ENCODE measurements around the gene VGF.
"Not testable (repeated sequence)": the region's sequence is repeated elsewhere in the genome, so short reads cannot be mapped to it uniquely, and the experiment has no call there.

The VGF gene

DNA sequence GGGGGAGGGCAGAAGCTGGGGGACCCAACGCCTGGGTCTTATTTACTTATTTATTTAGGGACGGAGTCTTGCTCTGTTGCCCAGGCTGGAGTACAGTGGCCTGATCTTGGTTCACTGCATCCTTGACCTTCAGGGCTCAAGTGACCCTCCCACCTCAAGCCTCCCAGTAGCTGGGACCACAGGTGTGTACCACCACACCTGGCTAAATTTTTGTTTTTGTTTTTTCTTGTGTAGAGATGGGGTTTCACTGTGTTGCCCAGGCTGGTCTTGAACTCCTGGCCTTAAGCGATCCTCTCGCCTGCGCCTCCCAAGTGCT is 37.2 kb upstream of the VGF start:
- Histone ChIP-seq H3K27me3 (ENCODE audit: control insufficient read depth, insufficient read depth, low read length, poor library complexity, severe bottlenecking) (peaks cover 36% of the 10 kb centered on the region), H3K4me3 (ENCODE audit: insufficient read depth, low read depth, low read length) (no peak overlapping the region)
- WGBS, 2 experiments: 82 to 90% methylated on average over 5 of the region's 5 CpGs

GRCh38 chr7:101201695-101202602 is 36.6 kb upstream of the VGF start:
- Histone ChIP-seq H3K27ac (ENCODE audit: insufficient read depth, low read depth, low read length, poor library complexity, severe bottlenecking) (no peak overlapping the region), H3K9me3 (ENCODE audit: control insufficient read depth, low read length) (no peaks in the 10 kb centered on the region), H3K36me3 (ENCODE audit: control insufficient read depth, insufficient read depth, low read length) (no peaks in the 10 kb centered on the region), H3K4me3 (ENCODE audit: insufficient read depth, low read depth, low read length) (no peak overlapping the region), H3K27me3 (ENCODE audit: control insufficient read depth, insufficient read depth, low read length, poor library complexity, severe bottlenecking) (peaks cover 36% of the 10 kb centered on the region), H3K4me1 (ENCODE audit: control insufficient read depth, insufficient read depth, low read length) (no peaks in the 10 kb centered on the region)
- 70 to 71% methylated on average over 75 of the region's 75 CpGs for WGBS, 2 experiments

More for the DNA sequence above, 37.2 kb upstream of the VGF start:
- Histone ChIP-seq H3K36me3 (ENCODE audit: control insufficient read depth, insufficient read depth, low read length) (no peaks in the 10 kb centered on the region), H3K4me1 (ENCODE audit: control insufficient read depth, insufficient read depth, low read length) (no peaks in the 10 kb centered on the region), H3K9me3 (ENCODE audit: control insufficient read depth, low read length) (no peaks in the 10 kb centered on the region), H3K27ac (ENCODE audit: insufficient read depth, low read depth, low read length, poor library complexity, severe bottlenecking) (no peak overlapping the region)

DNA sequence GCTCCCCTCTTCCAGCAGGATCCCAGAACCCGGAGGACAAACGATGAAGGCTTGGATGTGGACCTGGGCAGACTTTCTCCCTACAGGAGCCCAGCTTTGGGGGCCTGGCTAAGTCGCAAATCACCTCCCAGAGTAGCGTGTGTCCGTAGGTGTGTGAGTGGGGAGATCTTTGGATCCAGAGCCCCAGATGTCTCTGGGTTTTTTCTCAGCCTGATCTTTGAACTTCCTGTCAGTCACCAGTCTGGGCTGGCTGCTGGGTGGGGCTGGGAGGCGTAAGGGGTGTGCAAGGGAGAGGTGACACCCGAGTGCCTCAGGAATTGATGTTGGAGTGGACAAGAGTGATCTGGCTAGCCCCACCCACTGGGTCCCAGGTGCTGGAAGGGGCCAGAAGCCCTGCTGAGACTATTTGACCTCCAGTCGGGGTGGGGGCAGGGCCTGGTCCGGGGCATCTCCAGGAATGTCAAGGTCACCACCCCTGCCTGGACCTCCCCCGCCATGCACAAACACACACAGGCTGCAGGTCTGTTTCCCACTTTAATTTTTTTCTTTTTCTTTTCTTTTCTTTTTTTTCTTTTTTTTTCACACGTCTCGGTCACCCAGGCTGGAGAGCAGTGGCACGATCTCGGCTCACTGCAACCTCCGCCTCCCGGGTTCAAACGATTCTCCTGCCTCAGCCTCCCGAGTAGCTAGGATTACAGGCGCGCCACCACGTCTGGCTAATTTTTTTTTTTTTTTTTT is 35.7 kb upstream of the VGF start, which contains the start of gene MOGAT3:
Gene MOGAT3 (minus strand): TSS at position 175 of the 738 bp plus-strand sequence. CDS start 182 bp downstream, outside the sequence.
- no peaks in the 10 kb centered on the region for H3K36me3 ChIP-seq (ENCODE audit: control insufficient read depth, insufficient read depth, low read length)
- H3K4me3 ChIP-seq (ENCODE audit: insufficient read depth, low read depth, low read length): no peak within 1 kb of the TSS
- no peak within 1 kb of the TSS for H3K27ac ChIP-seq (ENCODE audit: insufficient read depth, low read depth, low read length, poor library complexity, severe bottlenecking)
- 65% methylated on average over 21 of the region's 21 CpGs for WGBS, 2 experiments
- H3K4me1 ChIP-seq (ENCODE audit: control insufficient read depth, insufficient read depth, low read length): no peaks in the 10 kb centered on the region
- H3K9me3 ChIP-seq (ENCODE audit: control insufficient read depth, low read length): no peaks in the 10 kb centered on the region
- peaks cover 36% of the 10 kb centered on the region for H3K27me3 ChIP-seq (ENCODE audit: control insufficient read depth, insufficient read depth, low read length, poor library complexity, severe bottlenecking)

DNA sequence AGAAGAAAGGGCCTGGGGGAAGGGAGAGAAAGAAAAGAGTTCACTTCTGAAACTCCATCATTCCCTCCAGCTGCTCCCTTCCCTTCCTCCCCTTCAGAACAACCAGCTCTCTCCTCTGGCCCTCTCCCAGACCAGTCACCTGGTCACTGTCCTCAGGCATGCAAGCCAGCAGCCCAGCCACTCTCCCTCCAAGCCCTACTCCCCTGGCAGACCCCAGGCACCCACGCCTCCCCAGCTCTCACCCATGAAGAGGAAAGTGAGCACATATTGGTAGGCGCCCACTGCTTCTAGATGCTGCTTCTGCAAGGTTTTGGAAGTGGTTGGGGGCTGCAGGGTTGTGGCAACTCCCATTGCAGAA is 35.1 kb upstream of the VGF start:
- 76 to 89% methylated on average over 2 of the region's 2 CpGs for WGBS, 2 experiments
- Histone ChIP-seq H3K27ac (ENCODE audit: insufficient read depth, low read depth, low read length, poor library complexity, severe bottlenecking) (no peak overlapping the region), H3K36me3 (ENCODE audit: control insufficient read depth, insufficient read depth, low read length) (no peaks in the 10 kb centered on the region), H3K4me1 (ENCODE audit: control insufficient read depth, insufficient read depth, low read length) (no peaks in the 10 kb centered on the region), H3K27me3 (ENCODE audit: control insufficient read depth, insufficient read depth, low read length, poor library complexity, severe bottlenecking) (peaks cover 36% of the 10 kb centered on the region), H3K4me3 (ENCODE audit: insufficient read depth, low read depth, low read length) (no peak overlapping the region), H3K9me3 (ENCODE audit: control insufficient read depth, low read length) (no peaks in the 10 kb centered on the region)

- H3K27me3 ChIP-seq (ENCODE audit: control insufficient read depth, insufficient read depth, low read length, poor library complexity, severe bottlenecking): peaks cover 36% of the 10 kb centered on the region
- H3K9me3 ChIP-seq (ENCODE audit: control insufficient read depth, low read length); H3K4me1 ChIP-seq (ENCODE audit: control insufficient read depth, insufficient read depth, low read length); H3K36me3 ChIP-seq (ENCODE audit: control insufficient read depth, insufficient read depth, low read length); H3K27ac ChIP-seq (ENCODE audit: insufficient read depth, low read depth, low read length, poor library complexity, severe bottlenecking); H3K4me3 ChIP-seq (ENCODE audit: insufficient read depth, low read depth, low read length): not testable (repeated sequence)
- 94 to 95% methylated on average over 10 of the region's 10 CpGs for WGBS, 2 experiments
Measured at GRCh38 chr7:101199522-101199921, 34.2 kb upstream of the VGF start.

- H3K36me3 ChIP-seq (ENCODE audit: control insufficient read depth, insufficient read depth, low read length): no peaks in the 10 kb centered on the region
- no peaks in the 10 kb centered on the region for H3K9me3 ChIP-seq (ENCODE audit: control insufficient read depth, low read length)
- H3K4me1 ChIP-seq (ENCODE audit: control insufficient read depth, insufficient read depth, low read length): no peaks in the 10 kb centered on the region
- peaks cover 34% of the 10 kb centered on the region for H3K27me3 ChIP-seq (ENCODE audit: control insufficient read depth, insufficient read depth, low read length, poor library complexity, severe bottlenecking)
- no peak overlapping the region for H3K27ac ChIP-seq (ENCODE audit: insufficient read depth, low read depth, low read length, poor library complexity, severe bottlenecking)
- WGBS, 2 experiments: 90 to 92% methylated on average over 14 of the region's 14 CpGs
- H3K4me3 ChIP-seq (ENCODE audit: insufficient read depth, low read depth, low read length): no peak overlapping the region
Measured at GRCh38 chr7:101198476-101198875, 33.1 kb upstream of the VGF start.

DNA sequence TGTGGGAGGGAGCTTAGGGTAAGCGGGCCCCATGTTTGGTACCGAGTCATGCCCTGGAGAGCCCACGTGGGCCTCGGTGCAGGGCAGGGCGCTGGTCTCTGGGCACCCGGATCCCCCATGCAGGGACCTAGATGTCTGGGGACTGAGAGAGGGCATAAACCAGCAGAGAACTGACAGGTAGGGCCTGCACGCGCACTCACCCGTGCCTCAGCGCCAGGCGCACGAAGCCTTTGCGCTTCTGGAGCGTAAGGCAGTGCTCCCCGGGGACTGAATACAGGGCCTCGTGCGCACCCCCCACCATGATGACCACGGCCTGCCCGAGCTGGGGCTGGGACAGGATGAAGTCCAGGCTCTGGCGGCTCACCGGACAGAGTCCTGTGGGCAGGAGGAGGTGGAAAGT is 32.6 kb upstream of the VGF start:
- Histone ChIP-seq H3K4me1 (ENCODE audit: control insufficient read depth, insufficient read depth, low read length) (no peaks in the 10 kb centered on the region), H3K27ac (ENCODE audit: insufficient read depth, low read depth, low read length, poor library complexity, severe bottlenecking) (no peak overlapping the region), H3K27me3 (ENCODE audit: control insufficient read depth, insufficient read depth, low read length, poor library complexity, severe bottlenecking) (peaks cover 29% of the 10 kb centered on the region), H3K4me3 (ENCODE audit: insufficient read depth, low read depth, low read length) (no peak overlapping the region), H3K36me3 (ENCODE audit: control insufficient read depth, insufficient read depth, low read length) (no peaks in the 10 kb centered on the region), H3K9me3 (ENCODE audit: control insufficient read depth, low read length) (no peaks in the 10 kb centered on the region)
- WGBS, 2 experiments: 92 to 93% methylated on average over 21 of the region's 21 CpGs

GRCh38 chr7:101195884-101196283 is 30.5 kb upstream of the VGF start:
- Histone ChIP-seq H3K4me3 (ENCODE audit: insufficient read depth, low read depth, low read length) (no peak overlapping the region), H3K36me3 (ENCODE audit: control insufficient read depth, insufficient read depth, low read length) (no peaks in the 10 kb centered on the region), H3K27me3 (ENCODE audit: control insufficient read depth, insufficient read depth, low read length, poor library complexity, severe bottlenecking) (peaks cover 8% of the 10 kb centered on the region), H3K4me1 (ENCODE audit: control insufficient read depth, insufficient read depth, low read length) (no peaks in the 10 kb centered on the region), H3K9me3 (ENCODE audit: control insufficient read depth, low read length) (no peaks in the 10 kb centered on the region), H3K27ac (ENCODE audit: insufficient read depth, low read depth, low read length, poor library complexity, severe bottlenecking) (no peak overlapping the region)
- WGBS, 2 experiments: 93 to 94% methylated on average over 17 of the region's 17 CpGs

GRCh38 chr7:101189109-101189508 is 23.7 kb upstream of the VGF start:
- Histone ChIP-seq H3K9me3 (ENCODE audit: control insufficient read depth, low read length) (no peaks in the 10 kb centered on the region), H3K27me3 (ENCODE audit: control insufficient read depth, insufficient read depth, low read length, poor library complexity, severe bottlenecking) (no peaks in the 10 kb centered on the region), H3K4me3 (ENCODE audit: insufficient read depth, low read depth, low read length) (no peak overlapping the region), H3K27ac (ENCODE audit: insufficient read depth, low read depth, low read length, poor library complexity, severe bottlenecking) (no peak overlapping the region), H3K36me3 (ENCODE audit: control insufficient read depth, insufficient read depth, low read length) (no peaks in the 10 kb centered on the region), H3K4me1 (ENCODE audit: control insufficient read depth, insufficient read depth, low read length) (no peaks in the 10 kb centered on the region)
- 84 to 88% methylated on average over 8 of the region's 8 CpGs for WGBS, 2 experiments

DNA sequence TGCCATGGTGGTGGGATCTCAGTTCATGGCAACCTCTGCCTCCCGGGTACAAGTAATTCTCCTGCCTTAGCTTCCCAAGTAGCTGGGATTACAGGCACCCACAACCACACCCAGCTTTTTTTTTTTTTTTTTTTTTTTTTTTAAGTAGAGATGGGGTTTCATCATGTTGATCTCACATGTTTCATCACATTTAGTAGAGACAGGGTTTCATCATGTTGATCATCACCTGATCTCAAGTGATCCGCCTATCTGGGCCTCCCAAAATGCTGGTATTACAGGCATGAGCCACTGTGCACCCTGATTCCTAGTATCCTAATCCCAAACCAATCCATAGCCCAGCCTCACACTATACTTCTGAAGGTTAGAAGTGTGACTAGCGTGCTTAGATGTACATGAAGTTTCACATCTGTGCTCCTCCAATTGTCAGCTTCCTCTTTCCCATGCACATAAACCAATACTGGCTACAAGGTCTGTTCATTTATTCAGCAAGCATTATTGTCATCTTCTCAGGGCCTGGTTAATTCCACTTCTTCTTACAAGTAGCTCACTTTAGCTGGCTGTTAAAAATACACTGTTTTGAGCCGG is 21.6 kb upstream of the VGF start:
- Histone ChIP-seq H3K36me3 (ENCODE audit: control insufficient read depth, insufficient read depth, low read length) (no peaks in the 10 kb centered on the region), H3K9me3 (ENCODE audit: control insufficient read depth, low read length) (no peaks in the 10 kb centered on the region)

More for the DNA sequence above, 21.6 kb upstream of the VGF start:
- Histone ChIP-seq H3K4me1 (ENCODE audit: control insufficient read depth, insufficient read depth, low read length) (no peaks in the 10 kb centered on the region), H3K4me3 (ENCODE audit: insufficient read depth, low read depth, low read length) (no peak overlapping the region), H3K27me3 (ENCODE audit: control insufficient read depth, insufficient read depth, low read length, poor library complexity, severe bottlenecking) (peaks cover 3% of the 10 kb centered on the region), H3K27ac (ENCODE audit: insufficient read depth, low read depth, low read length, poor library complexity, severe bottlenecking) (no peak overlapping the region)
- 91 to 95% methylated on average over 4 of the region's 4 CpGs for WGBS, 2 experiments

Data from ectodermal cell (in vitro differentiated cells).